ENCODE results near the gene CIC.
"Not testable (repeated sequence)": the region's sequence is repeated elsewhere in the genome, so short reads cannot be mapped to it uniquely, and the experiment has no call there.

The CIC gene

GRCh38 chr19:42313096-42313839 is 44.2 kb downstream of the CIC start, which contains the start of gene TMEM145:
Gene TMEM145 (plus strand): TSS chr19:42313309. CDS start chr19:42313377, 68 bp downstream.
- DNase-seq (ENCODE audit: low read depth, low spot score) = no peak

- DNase-seq (ENCODE audit: low read depth, low spot score) = no peak
Measured at GRCh38 chr19:42313840-42314755, 45.0 kb downstream of the CIC start.

- DNase-seq (ENCODE audit: low read depth, low spot score) = no peak
Measured at GRCh38 chr19:42315024-42315423, 46.0 kb downstream of the CIC start.

GRCh38 chr19:42316223-42317211 is 47.5 kb downstream of the CIC start:
- no peak for DNase-seq (ENCODE audit: low read depth, low spot score)

- no peak for DNase-seq (ENCODE audit: low read depth, low spot score)
Measured at GRCh38 chr19:42317535-42317934, 48.5 kb downstream of the CIC start.

- DNase-seq (ENCODE audit: low read depth, low spot score) = no peak
Measured at GRCh38 chr19:42322305-42322704, 53.3 kb downstream of the CIC start.

GRCh38 chr19:42323473-42323851 is 54.4 kb downstream of the CIC start:
- no peak for DNase-seq (ENCODE audit: low read depth, low spot score)

GRCh38 chr19:42323852-42324654 is 55.0 kb downstream of the CIC start:
- DNase-seq (ENCODE audit: low read depth, low spot score) = no peak

GRCh38 chr19:42324655-42325307 is 55.7 kb downstream of the CIC start:
- no peak for DNase-seq (ENCODE audit: low read depth, low spot score)

GRCh38 chr19:42325308-42325895 is 56.4 kb downstream of the CIC start, which contains the start of gene MEGF8:
Gene MEGF8 (plus strand): TSS chr19:42325635. CDS start chr19:42326244, 609 bp downstream.
- peak; percentile 95 for DNase-seq (ENCODE audit: low read depth, low spot score)

GRCh38 chr19:42325896-42326771 is 57.1 kb downstream of the CIC start:
- no peak for DNase-seq (ENCODE audit: low read depth, low spot score)

- DNase-seq (ENCODE audit: low read depth, low spot score) = no peak
Measured at GRCh38 chr19:42326969-42327368, 57.9 kb downstream of the CIC start.

- no peak for DNase-seq (ENCODE audit: low read depth, low spot score)
Measured at GRCh38 chr19:42327381-42327780, 58.3 kb downstream of the CIC start.

- DNase-seq (ENCODE audit: low read depth, low spot score) = no peak
Measured at GRCh38 chr19:42328106-42328505, 59.1 kb downstream of the CIC start.

- DNase-seq (ENCODE audit: low read depth, low spot score) = no peak
Measured at GRCh38 chr19:42328854-42329253, 59.8 kb downstream of the CIC start.

- DNase-seq (ENCODE audit: low read depth, low spot score) = no peak
Measured at GRCh38 chr19:42330241-42330711, 61.2 kb downstream of the CIC start.

GRCh38 chr19:42331333-42331732 is 62.3 kb downstream of the CIC start:
- DNase-seq (ENCODE audit: low read depth, low spot score) = not testable (repeated sequence)

- DNase-seq (ENCODE audit: low read depth, low spot score) = no peak
Measured at GRCh38 chr19:42332059-42332458, 63.0 kb downstream of the CIC start.
